Measurements from ENCODE around the gene CYTH4.
"Not testable (repeated sequence)": the region's sequence is repeated elsewhere in the genome, so short reads cannot be mapped to it uniquely, and the experiment has no call there.

The CYTH4 gene

DNA sequence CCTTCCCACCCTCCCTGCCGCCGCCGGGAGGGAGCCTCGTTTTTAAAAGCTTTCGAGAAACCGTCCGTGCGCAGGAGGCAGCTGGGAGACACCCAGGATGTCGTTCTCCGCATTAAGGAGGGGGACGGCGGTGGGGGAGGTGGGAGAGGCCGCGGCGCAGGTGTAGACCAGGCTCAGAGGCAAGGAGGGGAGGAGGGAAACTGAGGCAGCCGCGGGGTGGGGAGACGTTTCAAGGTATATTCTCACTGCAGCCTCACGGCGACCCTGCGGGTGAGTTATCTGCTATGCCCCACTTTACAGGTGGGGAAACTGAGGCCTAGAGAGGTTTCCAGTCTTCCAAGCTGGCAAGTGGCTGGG lies 42.7 kb downstream of the CYTH4 start:
- no peak for DNase-seq (ENCODE audit: low read depth)

GRCh38 chr22:37326726-37327125 lies 44.4 kb downstream of the CYTH4 start:
- DNase-seq (ENCODE audit: low read depth) = no peak
- no peak overlapping the region for H3K4me3 ChIP-seq (ENCODE audit: control insufficient read depth, low read depth, low read length)
- TF ChIP-seq, protein P1, sequence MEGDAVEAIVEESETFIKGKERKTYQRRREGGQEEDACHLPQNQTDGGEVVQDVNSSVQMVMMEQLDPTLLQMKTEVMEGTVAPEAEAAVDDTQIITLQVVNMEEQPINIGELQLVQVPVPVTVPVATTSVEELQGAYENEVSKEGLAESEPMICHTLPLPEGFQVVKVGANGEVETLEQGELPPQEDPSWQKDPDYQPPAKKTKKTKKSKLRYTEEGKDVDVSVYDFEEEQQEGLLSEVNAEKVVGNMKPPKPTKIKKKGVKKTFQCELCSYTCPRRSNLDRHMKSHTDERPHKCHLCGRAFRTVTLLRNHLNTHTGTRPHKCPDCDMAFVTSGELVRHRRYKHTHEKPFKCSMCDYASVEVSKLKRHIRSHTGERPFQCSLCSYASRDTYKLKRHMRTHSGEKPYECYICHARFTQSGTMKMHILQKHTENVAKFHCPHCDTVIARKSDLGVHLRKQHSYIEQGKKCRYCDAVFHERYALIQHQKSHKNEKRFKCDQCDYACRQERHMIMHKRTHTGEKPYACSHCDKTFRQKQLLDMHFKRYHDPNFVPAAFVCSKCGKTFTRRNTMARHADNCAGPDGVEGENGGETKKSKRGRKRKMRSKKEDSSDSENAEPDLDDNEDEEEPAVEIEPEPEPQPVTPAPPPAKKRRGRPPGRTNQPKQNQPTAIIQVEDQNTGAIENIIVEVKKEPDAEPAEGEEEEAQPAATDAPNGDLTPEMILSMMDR (conservative IDR thresholded peaks at IDR 0.05; ENCODE audit: control insufficient read depth, insufficient read depth, low read depth, low read length) = no peak

More for the DNA sequence above, 42.7 kb downstream of the CYTH4 start:
- peak overlapping the region; percentile 3 for H3K4me3 ChIP-seq (ENCODE audit: control insufficient read depth, low read depth, low read length)
- TF ChIP-seq, protein P1 (conservative IDR thresholded peaks at IDR 0.05; ENCODE audit: control insufficient read depth, insufficient read depth, low read depth, low read length) = no peak

- DNase-seq (ENCODE audit: low read depth) = peak; percentile 92
- TF ChIP-seq, protein P1 (conservative IDR thresholded peaks at IDR 0.05; ENCODE audit: control insufficient read depth, insufficient read depth, low read depth, low read length) = no peak
- no peak overlapping the region for H3K4me3 ChIP-seq (ENCODE audit: control insufficient read depth, low read depth, low read length)
Observed at GRCh38 chr22:37328017-37328416, 45.7 kb downstream of the CYTH4 start.

GRCh38 chr22:37328538-37329237 lies 46.4 kb downstream of the CYTH4 start:
- not testable (repeated sequence) for DNase-seq (ENCODE audit: low read depth); H3K4me3 ChIP-seq (ENCODE audit: control insufficient read depth, low read depth, low read length)

DNA sequence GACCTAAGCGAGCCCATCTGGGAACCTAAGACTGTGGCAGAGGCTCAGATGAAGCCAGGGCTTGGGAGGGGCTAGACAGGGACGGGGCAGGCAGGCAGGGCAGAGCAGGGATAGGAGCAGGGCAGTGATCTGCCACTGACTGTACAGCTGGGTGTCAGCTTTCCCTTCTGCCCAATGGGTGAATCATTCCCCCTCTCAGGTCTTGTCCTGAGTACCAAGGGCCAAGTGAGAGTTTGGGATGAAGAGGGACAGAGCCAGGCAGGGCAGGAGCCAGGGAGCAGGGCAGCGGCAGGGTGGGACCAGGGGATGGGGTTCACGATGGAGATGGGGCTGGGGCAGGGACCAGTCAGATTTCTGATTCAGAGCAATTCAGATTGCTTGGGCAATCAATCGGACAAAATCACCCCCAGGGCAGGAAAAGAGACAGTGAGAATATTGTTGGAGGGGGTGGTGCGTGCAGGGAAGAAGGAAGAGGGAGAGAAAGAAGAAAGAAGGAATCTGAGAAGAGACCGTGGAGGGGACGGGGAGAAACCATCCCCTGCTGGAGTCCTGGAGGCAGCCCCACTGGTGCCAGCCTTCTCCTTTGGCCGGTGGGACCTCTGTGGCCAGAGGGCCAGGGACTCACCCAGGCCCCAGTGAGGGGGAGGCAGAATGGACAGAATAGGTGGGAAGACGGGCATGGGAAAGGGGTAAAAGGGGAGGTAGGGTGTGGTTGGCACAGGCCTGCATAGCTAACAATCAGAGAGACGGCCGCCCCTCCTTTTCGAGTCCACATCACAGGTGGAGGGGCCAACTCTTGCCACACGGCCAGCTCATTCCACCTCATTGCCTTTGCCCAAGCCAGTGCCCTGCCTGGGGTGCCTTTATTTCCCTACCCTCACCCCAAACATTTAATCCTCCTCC lies 47.2 kb downstream of the CYTH4 start:
- TF ChIP-seq, protein P1 (conservative IDR thresholded peaks at IDR 0.05; ENCODE audit: control insufficient read depth, insufficient read depth, low read depth, low read length) = no peak
- DNase-seq (ENCODE audit: low read depth) = peak; percentile 83

GRCh38 chr22:37330200-37331033 lies 48.1 kb downstream of the CYTH4 start:
- no peak overlapping the region for H3K4me3 ChIP-seq (ENCODE audit: control insufficient read depth, low read depth, low read length)
- TF ChIP-seq, protein P1 (conservative IDR thresholded peaks at IDR 0.05; ENCODE audit: control insufficient read depth, insufficient read depth, low read depth, low read length) = peak; percentile 30
- DNase-seq (ENCODE audit: low read depth) = peak; percentile 93

More for the DNA sequence above, 47.2 kb downstream of the CYTH4 start:
- no peak overlapping the region for H3K4me3 ChIP-seq (ENCODE audit: control insufficient read depth, low read depth, low read length)

All from fibroblast of mammary gland (primary cell).